Panc1 (cell line): ENCODE measurements around the gene MMAB. TPM values are rescaled to one million over a fixed set of nuclear protein-coding genes. Genes with fewer than 3 reads are reported as not detected.

ENCODE experiments used
- ATAC-seq: fragments of 200-7000 bp; cut with Tn5 transposase; 2 replicates; pipeline ENCODE4 v1.9.1; 2020; ENCODE audit warnings: mild to moderate bottlenecking, moderate library complexity
- BruUV-seq: library from RNA; stranded (reverse); fragments of 400-500 nt; replicated peaks from 2 replicates; lab custom pipeline; 2021; lab: Mats Ljungman, UMichigan
- CTCF ChIA-PET: fragments of 300-600 bp; sonication (Branson Sonifier 250); formaldehyde crosslinking; loops from one replicate; lab custom pipeline; 2022; ENCODE audit warnings: antibody characterized with exemption; lab: Charles Lee
- POLR2A ChIA-PET: fragments of 300-600 bp; sonication (Branson Sonifier 250); formaldehyde crosslinking; loops from one replicate; lab custom pipeline; 2022; ENCODE audit warnings: antibody characterized with exemption; lab: Charles Lee
- DNase-seq: peaks from one replicate; pipeline ENCODE4 v3.0.0-alpha.2; 2010; ENCODE audit warnings: low read depth, low spot score
- H3K27ac ChIP-seq: 2 replicates; pipeline ENCODE4 v1.5.1; 2011; ENCODE audit warnings: mild to moderate bottlenecking, low read length, inconsistent platforms
- H3K27me3 ChIP-seq: fragments of 200-500 bp; sonication (Bioruptor generic); 2 replicates; pipeline ENCODE4 v1.6.0; 2014; ENCODE audit warnings: low read length, inconsistent platforms; ENCODE audit not compliant: control insufficient read depth, insufficient read depth
- H3K36me3 ChIP-seq: fragments of 200-500 bp; sonication (Bioruptor generic); 2 replicates; pipeline ENCODE4 v1.5.1; 2014; ENCODE audit warnings: inconsistent platforms, mild to moderate bottlenecking, low read length, moderate library complexity; ENCODE audit not compliant: control insufficient read depth, insufficient read depth
- H3K4me1 ChIP-seq: 2 replicates; pipeline ENCODE4 v1.5.1; 2011; ENCODE audit warnings: inconsistent platforms, mild to moderate bottlenecking, low read length, moderate library complexity; ENCODE audit not compliant: control insufficient read depth, insufficient read depth
- H3K4me3 ChIP-seq, 2 experiments: 2 replicates each; pipeline ENCODE4 v1.5.1; 2011 to 2012; ENCODE audit warnings: low read depth in 2 of 2, low read length in 2 of 2, mild to moderate bottlenecking in 2 of 2, inconsistent platforms in 1 of 2, moderate library complexity in 1 of 2
- H3K9me3 ChIP-seq: fragments of 200-500 bp; sonication (Bioruptor generic); 2 replicates; pipeline ENCODE4 v1.5.1; 2014; ENCODE audit warnings: low read depth, mild to moderate bottlenecking, inconsistent platforms, low read length, moderate library complexity; ENCODE audit not compliant: control insufficient read depth, insufficient read depth
- POLR2AphosphoS5 ChIP-seq: IDR thresholded peaks from 2 replicates; pipeline ENCODE4 v1.6.1; 2012; ENCODE audit warnings: mild to moderate bottlenecking, low read depth, low read length, moderate library complexity
- REST ChIP-seq, 2 experiments: IDR thresholded peaks; 2 replicates each; pipeline ENCODE4 v1.6.1; 2011 to 2012; ENCODE audit warnings: low read depth in 2 of 2, control low read depth in 1 of 2, low read length in 1 of 2, mild to moderate bottlenecking in 1 of 2, moderate library complexity in 1 of 2; ENCODE audit not compliant: insufficient read depth in 1 of 2
- SIN3A ChIP-seq: IDR thresholded peaks from 2 replicates; pipeline ENCODE4 v1.6.1; 2012; ENCODE audit warnings: low read depth, mild to moderate bottlenecking, low read length, moderate library complexity, borderline replicate concordance; ENCODE audit not compliant: insufficient read depth
- TCF7L2 ChIP-seq: IDR thresholded peaks from 2 replicates; pipeline ENCODE4 v1.6.1; 2011; ENCODE audit warnings: mild to moderate bottlenecking, low read depth, low read length, inconsistent platforms
- in situ Hi-C: cut with HindIII; loops from 2 replicates; pipeline ENCODE4 v1.10.0; 2016; ENCODE audit warnings: low sequenced_read_pairs, low pct_unique_long_range_greater_than_20kb
- intact Hi-C: fragments of 100-400 bp; cut with micrococcal nuclease; formaldehyde crosslinking; loops from one replicate; pipeline ENCODE4 v1.10.0; 2022; ENCODE audit not compliant: unreplicated experiment
- total RNA-seq: library from RNA; stranded (reverse); gene quantifications from one replicate; pipeline ENCODE4 v1.2.1, GENCODE V29; 2021; ENCODE audit not compliant: unreplicated experiment
- TF ChIP-seq, protein P1 (sequence below): fragments of 450-650 bp; IDR thresholded peaks from 2 replicates; pipeline ENCODE4 v1.5.1; 2017; ENCODE audit warnings: mild to moderate bottlenecking

The MMAB gene
- total RNA-seq, 1 experiment from 2014 or later: 58.6 TPM

- H3K9me3 ChIP-seq: no peaks in the 10 kb centered on the region
- intact Hi-C loops (no loop called here), in situ Hi-C loops (no loop called here)
- TF ChIP-seq, protein P1, sequence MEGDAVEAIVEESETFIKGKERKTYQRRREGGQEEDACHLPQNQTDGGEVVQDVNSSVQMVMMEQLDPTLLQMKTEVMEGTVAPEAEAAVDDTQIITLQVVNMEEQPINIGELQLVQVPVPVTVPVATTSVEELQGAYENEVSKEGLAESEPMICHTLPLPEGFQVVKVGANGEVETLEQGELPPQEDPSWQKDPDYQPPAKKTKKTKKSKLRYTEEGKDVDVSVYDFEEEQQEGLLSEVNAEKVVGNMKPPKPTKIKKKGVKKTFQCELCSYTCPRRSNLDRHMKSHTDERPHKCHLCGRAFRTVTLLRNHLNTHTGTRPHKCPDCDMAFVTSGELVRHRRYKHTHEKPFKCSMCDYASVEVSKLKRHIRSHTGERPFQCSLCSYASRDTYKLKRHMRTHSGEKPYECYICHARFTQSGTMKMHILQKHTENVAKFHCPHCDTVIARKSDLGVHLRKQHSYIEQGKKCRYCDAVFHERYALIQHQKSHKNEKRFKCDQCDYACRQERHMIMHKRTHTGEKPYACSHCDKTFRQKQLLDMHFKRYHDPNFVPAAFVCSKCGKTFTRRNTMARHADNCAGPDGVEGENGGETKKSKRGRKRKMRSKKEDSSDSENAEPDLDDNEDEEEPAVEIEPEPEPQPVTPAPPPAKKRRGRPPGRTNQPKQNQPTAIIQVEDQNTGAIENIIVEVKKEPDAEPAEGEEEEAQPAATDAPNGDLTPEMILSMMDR: no peak
- TF ChIP-seq POLR2AphosphoS5: no peak
- CTCF ChIA-PET: interaction anchor here (0.6 kb wide), 1 partner anchor 93 kb away, joined by 10 read pairs; no protein-coding TSS in a partner anchor
- ATAC-seq (no peak), DNase-seq (no peak)
- POLR2A ChIA-PET: no interaction called here
- H3K27me3 ChIP-seq: no peaks in the 10 kb centered on the region
- BruUV-seq: no TSS peak
- H3K4me1 ChIP-seq: no peaks in the 10 kb centered on the region
- no peak overlapping the region for H3K4me3 ChIP-seq
- H3K36me3 ChIP-seq: no peaks in the 10 kb centered on the region; the same call in 1 of the 2 replicates
- no peak overlapping the region for H3K27ac ChIP-seq
Measured at GRCh38 chr12:109521831-109522230, 51.5 kb downstream of the MMAB start.

DNA sequence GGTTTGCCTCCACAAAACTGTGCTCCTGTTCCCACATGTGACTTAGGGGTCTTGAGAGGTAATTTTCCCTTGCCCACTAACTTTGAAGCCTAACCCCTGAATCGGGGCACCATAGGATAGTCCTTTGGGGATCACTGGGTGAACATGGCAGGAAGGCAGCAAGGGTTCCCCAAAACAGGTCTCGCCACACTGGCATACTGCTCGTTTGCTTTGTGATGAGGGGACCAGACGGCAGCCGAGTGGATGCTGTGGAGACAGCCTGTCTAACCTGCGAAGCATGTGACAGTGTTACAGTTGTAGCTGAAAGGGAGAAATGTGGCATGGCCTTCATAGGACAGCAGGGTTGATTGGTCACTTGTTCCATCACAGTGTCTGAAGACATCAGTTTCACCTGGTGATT lies 53.5 kb downstream of the MMAB start:
- Histone ChIP-seq H3K27me3 (no peaks in the 10 kb centered on the region), H3K27ac (no peak overlapping the region), H3K4me1 (no peaks in the 10 kb centered on the region), H3K36me3 (no peaks in the 10 kb centered on the region), H3K9me3 (no peaks in the 10 kb centered on the region), H3K4me3 (no peak overlapping the region)
- in situ Hi-C loops: no loop called here
- no peak for TF ChIP-seq REST (IDR thresholded peaks at IDR 0.05; ENCODE audit: insufficient read depth in 1 of 2, low read depth in 2 of 2, low read length in 1 of 2)
- TF ChIP-seq TCF7L2: no peak
- TF ChIP-seq POLR2AphosphoS5: no peak
- TF ChIP-seq, protein P1: no peak
- TF ChIP-seq SIN3A: no peak
- no TSS peak for BruUV-seq
- no peak for DNase-seq
- no peak for ATAC-seq
- CTCF ChIA-PET: no interaction called here
- POLR2A ChIA-PET: no interaction called here
- intact Hi-C loops: no loop called here
